SKM-1 treated with dmso at 0.1 percent for 144 hours (cell line): ENCODE data around the gene PHACTR3.

Experiments
- DNase-seq: peaks from one replicate; lab custom pipeline; 2025; ENCODE audit not compliant: unreplicated experiment; lab: John Stamatoyannopoulos, UW

Gene PHACTR3

GRCh38 chr20:59747671-59748515, 143.6 kb downstream of the PHACTR3 start:
- no peak for DNase-seq

GRCh38 chr20:59748619-59749191, 144.4 kb downstream of the PHACTR3 start:
- DNase-seq = no peak

GRCh38 chr20:59749301-59749700, 145.0 kb downstream of the PHACTR3 start:
- DNase-seq = no peak

GRCh38 chr20:59750209-59750840, 146.0 kb downstream of the PHACTR3 start:
- no peak for DNase-seq

- peak; percentile 59 for DNase-seq
Observed at GRCh38 chr20:59751075-59751711, 146.9 kb downstream of the PHACTR3 start.

- DNase-seq = peak; percentile 89
Observed at GRCh38 chr20:59752101-59752586, 147.8 kb downstream of the PHACTR3 start.

- DNase-seq = no peak
Observed at GRCh38 chr20:59752704-59753460, 148.5 kb downstream of the PHACTR3 start.

GRCh38 chr20:59753836-59754235, 149.5 kb downstream of the PHACTR3 start:
- no peak for DNase-seq

- no peak for DNase-seq
Observed at GRCh38 chr20:59754551-59754950, 150.2 kb downstream of the PHACTR3 start.

GRCh38 chr20:59756241-59756640, 151.9 kb downstream of the PHACTR3 start:
- no peak for DNase-seq

- DNase-seq = peak; percentile 17
Observed at GRCh38 chr20:59764037-59764436, 159.7 kb downstream of the PHACTR3 start.

GRCh38 chr20:59765599-59766177, 161.3 kb downstream of the PHACTR3 start:
- no peak for DNase-seq

GRCh38 chr20:59767656-59768055, 163.3 kb downstream of the PHACTR3 start:
- DNase-seq = no peak

- no peak for DNase-seq
Observed at GRCh38 chr20:59770270-59770669, 165.9 kb downstream of the PHACTR3 start.

GRCh38 chr20:59770851-59771250, 166.5 kb downstream of the PHACTR3 start:
- no peak for DNase-seq

- no peak for DNase-seq
Observed at GRCh38 chr20:59771506-59772372, 167.4 kb downstream of the PHACTR3 start.

GRCh38 chr20:59772373-59772705, 168.0 kb downstream of the PHACTR3 start:
- DNase-seq = no peak

GRCh38 chr20:59772931-59773913, 168.9 kb downstream of the PHACTR3 start:
- DNase-seq = no peak
